WTC11 (cell line): ENCODE measurements around the gene ABTB2.
"Not testable (repeated sequence)": the region's sequence is repeated elsewhere in the genome, so short reads cannot be mapped to it uniquely, and the experiment has no call there.

Source experiments
- NR1H2 ChIP-seq: sonication (generic); formaldehyde crosslinking; IDR thresholded peaks from 2 replicates; pipeline ENCODE4 v1.9.0; 2021; ENCODE audit warnings: mild to moderate bottlenecking, moderate library complexity, missing genetic modification reagents
- TF ChIP-seq, protein P1 (sequence below): fragments of 200-600 bp; IDR thresholded peaks from 2 replicates; pipeline ENCODE4 v1.8.0; 2022; ENCODE audit warnings: antibody characterized with exemption
- TF ChIP-seq, protein P2 (sequence below): sonication (generic); formaldehyde crosslinking; conservative IDR thresholded peaks from 2 replicates; pipeline ENCODE4 v1.8.1; 2022; ENCODE audit warnings: mild to moderate bottlenecking, missing genetic modification reagents
- TF ChIP-seq, protein P3 (sequence below): sonication (generic); formaldehyde crosslinking; IDR thresholded peaks from 2 replicates; pipeline ENCODE4 v1.8.0; 2022; ENCODE audit warnings: mild to moderate bottlenecking, missing genetic modification reagents

DNA sequence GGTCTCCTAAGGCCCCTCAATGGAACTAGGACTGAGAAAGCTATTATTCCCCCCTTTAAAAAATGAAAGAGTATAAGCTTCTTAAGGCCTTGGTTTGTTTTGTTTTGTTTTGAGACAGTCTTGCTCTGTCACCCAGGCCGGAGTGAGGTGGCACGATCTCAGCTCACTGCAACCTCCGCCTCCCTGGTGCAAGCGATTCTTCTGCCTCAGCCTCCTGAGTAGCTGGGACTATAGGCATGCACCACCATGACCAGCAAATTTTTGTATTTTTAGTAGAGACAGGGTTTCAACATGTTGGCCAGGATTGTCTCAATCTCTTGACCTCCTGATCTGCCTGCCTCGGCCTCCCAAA, 177.0 kb downstream of the ABTB2 start:
- TF ChIP-seq, protein P1, sequence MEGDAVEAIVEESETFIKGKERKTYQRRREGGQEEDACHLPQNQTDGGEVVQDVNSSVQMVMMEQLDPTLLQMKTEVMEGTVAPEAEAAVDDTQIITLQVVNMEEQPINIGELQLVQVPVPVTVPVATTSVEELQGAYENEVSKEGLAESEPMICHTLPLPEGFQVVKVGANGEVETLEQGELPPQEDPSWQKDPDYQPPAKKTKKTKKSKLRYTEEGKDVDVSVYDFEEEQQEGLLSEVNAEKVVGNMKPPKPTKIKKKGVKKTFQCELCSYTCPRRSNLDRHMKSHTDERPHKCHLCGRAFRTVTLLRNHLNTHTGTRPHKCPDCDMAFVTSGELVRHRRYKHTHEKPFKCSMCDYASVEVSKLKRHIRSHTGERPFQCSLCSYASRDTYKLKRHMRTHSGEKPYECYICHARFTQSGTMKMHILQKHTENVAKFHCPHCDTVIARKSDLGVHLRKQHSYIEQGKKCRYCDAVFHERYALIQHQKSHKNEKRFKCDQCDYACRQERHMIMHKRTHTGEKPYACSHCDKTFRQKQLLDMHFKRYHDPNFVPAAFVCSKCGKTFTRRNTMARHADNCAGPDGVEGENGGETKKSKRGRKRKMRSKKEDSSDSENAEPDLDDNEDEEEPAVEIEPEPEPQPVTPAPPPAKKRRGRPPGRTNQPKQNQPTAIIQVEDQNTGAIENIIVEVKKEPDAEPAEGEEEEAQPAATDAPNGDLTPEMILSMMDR, result not testable (repeated sequence)
- TF ChIP-seq NR1H2, result not testable (repeated sequence)
- TF ChIP-seq, protein P2, sequence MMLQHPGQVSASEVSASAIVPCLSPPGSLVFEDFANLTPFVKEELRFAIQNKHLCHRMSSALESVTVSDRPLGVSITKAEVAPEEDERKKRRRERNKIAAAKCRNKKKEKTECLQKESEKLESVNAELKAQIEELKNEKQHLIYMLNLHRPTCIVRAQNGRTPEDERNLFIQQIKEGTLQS, result not testable (repeated sequence)
- TF ChIP-seq, protein P3, sequence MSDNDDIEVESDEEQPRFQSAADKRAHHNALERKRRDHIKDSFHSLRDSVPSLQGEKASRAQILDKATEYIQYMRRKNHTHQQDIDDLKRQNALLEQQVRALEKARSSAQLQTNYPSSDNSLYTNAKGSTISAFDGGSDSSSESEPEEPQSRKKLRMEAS (CRISPR knock-in tag), result not testable (repeated sequence)
